H9 (cell line): Measurements from ENCODE around the gene FBXO21. TPM values are rescaled to one million over a fixed set of nuclear protein-coding genes. Genes with fewer than 3 reads are reported as not detected.

Experiments
- DNase-seq: peaks from one replicate; pipeline ENCODE4 v3.0.0-alpha.2; 2017
- H2AFZ ChIP-seq: one replicate; pipeline ENCODE4 v1.6.1; 2013; ENCODE audit warnings: mild to moderate bottlenecking, low read length, control low read depth, moderate library complexity
- H2AK5ac ChIP-seq: 2 replicates; pipeline ENCODE4 v1.6.1; 2013; ENCODE audit warnings: low read length, control low read depth, mixed read lengths; ENCODE audit not compliant: insufficient read length
- H2BK120ac ChIP-seq: one replicate; pipeline ENCODE4 v1.6.1; 2013; ENCODE audit warnings: low read depth, mild to moderate bottlenecking, low read length, control low read depth, inconsistent platforms; ENCODE audit not compliant: poor library complexity, severe bottlenecking
- H2BK12ac ChIP-seq: 2 replicates; pipeline ENCODE4 v1.6.1; 2013; ENCODE audit warnings: low read length, control low read depth, mixed read lengths, low read depth; ENCODE audit not compliant: insufficient read length
- H2BK15ac ChIP-seq: 2 replicates; pipeline ENCODE4 v1.6.1; 2013; ENCODE audit warnings: low read depth, low read length, control low read depth
- H2BK20ac ChIP-seq: one replicate; pipeline ENCODE4 v1.6.1; 2013; ENCODE audit warnings: low read depth, mild to moderate bottlenecking, low read length, control low read depth, inconsistent platforms; ENCODE audit not compliant: poor library complexity, severe bottlenecking
- H2BK5ac ChIP-seq: 2 replicates; pipeline ENCODE4 v1.6.1; 2013; ENCODE audit warnings: low read length, control low read depth, mixed read lengths; ENCODE audit not compliant: insufficient read length
- H3K14ac ChIP-seq: 2 replicates; pipeline ENCODE4 v1.6.1; 2013; ENCODE audit warnings: low read length, control low read depth; ENCODE audit not compliant: insufficient read depth
- H3K18ac ChIP-seq: 2 replicates; pipeline ENCODE4 v1.6.1; 2013; ENCODE audit warnings: low read depth, mild to moderate bottlenecking, mixed read lengths, low read length, control low read depth; ENCODE audit not compliant: insufficient read length
- H3K23ac ChIP-seq: 2 replicates; pipeline ENCODE4 v1.6.1; 2013; ENCODE audit warnings: low read length, control low read depth, mixed read lengths, low read depth; ENCODE audit not compliant: insufficient read length
- H3K23me2 ChIP-seq: 2 replicates; pipeline ENCODE4 v1.6.1; 2013; ENCODE audit warnings: low read depth, mild to moderate bottlenecking, mixed read lengths, low read length, control low read depth; ENCODE audit not compliant: insufficient read length, poor library complexity, severe bottlenecking
- H3K27ac ChIP-seq: 2 replicates; pipeline ENCODE4 v1.5.1; 2013; ENCODE audit warnings: low read length, control low read depth, mixed read lengths, low read depth; ENCODE audit not compliant: insufficient read length
- H3K27me3 ChIP-seq: 2 replicates; pipeline ENCODE4 v1.6.1; 2013; ENCODE audit warnings: low read length, control low read depth, inconsistent platforms; ENCODE audit not compliant: insufficient read depth
- H3K4ac ChIP-seq: 2 replicates; pipeline ENCODE4 v1.6.1; 2013; ENCODE audit warnings: low read depth, mild to moderate bottlenecking, control low read depth, inconsistent platforms, low read length, moderate library complexity
- H3K4me1 ChIP-seq: 2 replicates; pipeline ENCODE4 v1.6.1; 2013; ENCODE audit warnings: low read length, control low read depth, inconsistent platforms; ENCODE audit not compliant: insufficient read depth
- H3K4me2 ChIP-seq: 2 replicates; pipeline ENCODE4 v1.6.1; 2013; ENCODE audit warnings: low read length, control low read depth, mixed read lengths; ENCODE audit not compliant: insufficient read length, insufficient read depth
- H3K56ac ChIP-seq: 2 replicates; pipeline ENCODE4 v1.6.1; 2013; ENCODE audit warnings: low read depth, mild to moderate bottlenecking, mixed read lengths, low read length, control low read depth; ENCODE audit not compliant: insufficient read length
- H3K79me1 ChIP-seq: 2 replicates; pipeline ENCODE4 v1.6.1; 2013; ENCODE audit warnings: low read depth, mild to moderate bottlenecking, moderate library complexity, low read length, control low read depth, inconsistent platforms; ENCODE audit not compliant: insufficient read depth, poor library complexity, severe bottlenecking
- H3K79me2 ChIP-seq: 2 replicates; pipeline ENCODE4 v1.6.1; 2013; ENCODE audit warnings: low read length, control low read depth, inconsistent platforms; ENCODE audit not compliant: insufficient read depth
- H3K9ac ChIP-seq: 2 replicates; pipeline ENCODE4 v1.6.1; 2013; ENCODE audit warnings: low read length, control low read depth, mixed read lengths; ENCODE audit not compliant: insufficient read length; ENCODE audit errors: extremely low read depth
- H3K9me3 ChIP-seq: one replicate; pipeline ENCODE4 v1.6.1; 2013; ENCODE audit warnings: low read depth, low read length, inconsistent platforms; ENCODE audit not compliant: control insufficient read depth
- H3T11ph ChIP-seq: one replicate; pipeline ENCODE4 v1.6.1; 2013; ENCODE audit warnings: mild to moderate bottlenecking, low read length, control low read depth, inconsistent platforms
- H4K20me1 ChIP-seq: one replicate; pipeline ENCODE4 v1.6.1; 2013; ENCODE audit not compliant: control insufficient read depth, insufficient read length, insufficient read depth
- H4K5ac ChIP-seq: 2 replicates; pipeline ENCODE4 v1.6.1; 2013; ENCODE audit warnings: low read depth, mild to moderate bottlenecking, mixed read lengths, low read length, control low read depth; ENCODE audit not compliant: insufficient read length
- H4K8ac ChIP-seq: replicated peaks from 2 replicates; pipeline ENCODE4 v1.6.1; 2013; ENCODE audit warnings: low read length, control low read depth, mixed read lengths, low read depth; ENCODE audit not compliant: insufficient read length
- H4K91ac ChIP-seq: 2 replicates; pipeline ENCODE4 v1.6.1; 2013; ENCODE audit warnings: low read depth, mild to moderate bottlenecking, moderate library complexity, mixed read lengths, low read length, control low read depth; ENCODE audit not compliant: insufficient read length
- H3K27ac Mint-ChIP-seq, 3 experiments: 2 replicates in 2 of 3; 3 replicates in 1 of 3; pipeline ENCODE4 v1.8.0; 2020 to 2021; ENCODE audit warnings: mixed read lengths in 3 of 3, mild to moderate bottlenecking in 1 of 3, moderate library complexity in 1 of 3
- H3K27me3 Mint-ChIP-seq: 2 replicates; pipeline ENCODE4 v1.8.0; 2021; ENCODE audit warnings: low read depth, mild to moderate bottlenecking, moderate library complexity, mixed read lengths
- H3K36me3 Mint-ChIP-seq, 3 experiments: 2 replicates in 2 of 3; 3 replicates in 1 of 3; pipeline ENCODE4 v1.8.0; 2020 to 2021; ENCODE audit warnings: low read depth in 3 of 3, mixed read lengths in 3 of 3; ENCODE audit not compliant: insufficient read depth in 1 of 3
- H3K4me1 Mint-ChIP-seq, 2 experiments: 2 replicates each; pipeline ENCODE4 v1.8.0; 2020; ENCODE audit warnings: mixed read lengths in 2 of 2
- H3K4me3 Mint-ChIP-seq, 2 experiments: 2 replicates in 1 of 2; 3 replicates in 1 of 2; pipeline ENCODE4 v1.8.0; 2020 to 2021; ENCODE audit warnings: mild to moderate bottlenecking in 2 of 2, mixed read lengths in 2 of 2, moderate library complexity in 1 of 2
- H3K9me3 Mint-ChIP-seq, 2 experiments: 2 replicates in 1 of 2; 3 replicates in 1 of 2; pipeline ENCODE4 v1.8.0; 2020; ENCODE audit warnings: mild to moderate bottlenecking in 2 of 2, mixed read lengths in 2 of 2, moderate library complexity in 1 of 2
- CTCF ChIP-seq: fragments of 200-600 bp; sonication (generic); conservative IDR thresholded peaks from 3 replicates; pipeline ENCODE4 v1.8.0; 2021; ENCODE audit warnings: antibody characterized with exemption, mild to moderate bottlenecking
- WGBS: extraction: QIAGEN DNeasy Blood & Tissue Kit; methylation state at CpG from one replicate; pipeline ENCODE4 v1.1.7; 2013; ENCODE audit warnings: missing lambda C conversion rate, low lambda C conversion rate, mixed read lengths; ENCODE audit not compliant: insufficient read length; ENCODE audit errors: extremely low coverage; 5-methylcytosine and 5-hydroxymethylcytosine counted together
- total RNA-seq: library from RNA; stranded (reverse); gene quantifications from 2 replicates; pipeline ENCODE4 v1.2.1, GENCODE V29; 2021

FBXO21 gene
- total RNA-seq, 1 experiment from 2014 or later: 58.6 TPM

- no peak overlapping the region for H2BK12ac ChIP-seq
- no peak overlapping the region for H3K14ac ChIP-seq
- no peaks in the 10 kb centered on the region for H3K79me2 ChIP-seq
- no peak overlapping the region for H2BK20ac ChIP-seq
- H3K4me1 Mint-ChIP-seq: peaks cover 13 to 29% of the 10 kb centered on the region in 2 experiments
- H3K27me3 Mint-ChIP-seq: peaks cover 10% of the 10 kb centered on the region
- no peak overlapping the region for H3K23ac ChIP-seq
- no peak overlapping the region for H2BK5ac ChIP-seq
- no peak overlapping the region for H3K4me2 ChIP-seq
- no peaks in the 10 kb centered on the region; the same call in 1 of the 2 replicates for H3K4me1 ChIP-seq
- no peak overlapping the region for H3K9ac ChIP-seq
- H3K9me3 Mint-ChIP-seq: no peaks in the 10 kb centered on the region
- H3K27ac ChIP-seq: no peak overlapping the region
- H3K36me3 Mint-ChIP-seq: no peaks in the 10 kb centered on the region
- no peak overlapping the region for H2BK120ac ChIP-seq
- TF ChIP-seq CTCF: no peak
- no peak overlapping the region for H3K56ac ChIP-seq
- H4K5ac ChIP-seq: no peak overlapping the region
- no peaks in the 10 kb centered on the region for H3K79me1 ChIP-seq
- no peaks in the 10 kb centered on the region for H3K9me3 ChIP-seq
- no peak overlapping the region for H2AK5ac ChIP-seq
- no CpG with 5 or more reads among the region's 13 CpGs for WGBS
- H3K4ac ChIP-seq: no peak overlapping the region
- H3K18ac ChIP-seq: no peak overlapping the region
- DNase-seq: no peak
- H4K20me1 ChIP-seq: no peaks in the 10 kb centered on the region
- H2AFZ ChIP-seq: no peak overlapping the region
- H4K91ac ChIP-seq: no peak overlapping the region
- no peak overlapping the region for H2BK15ac ChIP-seq
- no peaks in the 10 kb centered on the region for H3K23me2 ChIP-seq
- H3K27me3 ChIP-seq: no peaks in the 10 kb centered on the region
- H3K27ac Mint-ChIP-seq: no peak overlapping the region
- no peak overlapping the region for H4K8ac ChIP-seq
- H3K4me3 Mint-ChIP-seq: no peak overlapping the region
- no peak overlapping the region for H3T11ph ChIP-seq
Observed at GRCh38 chr12:117208811-117209455, 18.7 kb upstream of the FBXO21 start.
